HG02759 (cell line): Measurements from ENCODE around the gene KANK2.

Source experiments
- ATAC-seq: cut with Tn5 transposase; IDR thresholded peaks from one replicate; pipeline ENCODE4 v1.9.1; 2021; ENCODE audit warnings: mild to moderate bottlenecking, moderate library complexity; ENCODE audit not compliant: unreplicated experiment

Gene KANK2

GRCh38 chr19:11226716-11227166 is 29.4 kb upstream of the KANK2 start:
- ATAC-seq, result no peak

- ATAC-seq, result no peak
Measured at GRCh38 chr19:11225815-11226214, 28.5 kb upstream of the KANK2 start.

GRCh38 chr19:11225172-11225571 is 27.8 kb upstream of the KANK2 start:
- no peak for ATAC-seq

- ATAC-seq, result no peak
Measured at GRCh38 chr19:11224429-11224828, 27.1 kb upstream of the KANK2 start.

- no peak for ATAC-seq
Measured at GRCh38 chr19:11223200-11223599, 25.9 kb upstream of the KANK2 start.

GRCh38 chr19:11221082-11221598 is 23.8 kb upstream of the KANK2 start:
- no peak for ATAC-seq

GRCh38 chr19:11214387-11214786 is 17.0 kb upstream of the KANK2 start:
- ATAC-seq, result no peak

- ATAC-seq, result no peak
Measured at GRCh38 chr19:11210656-11210928, 13.2 kb upstream of the KANK2 start.

- ATAC-seq, result no peak
Measured at GRCh38 chr19:11209839-11210655, 12.7 kb upstream of the KANK2 start.

GRCh38 chr19:11208561-11209471 is 11.5 kb upstream of the KANK2 start:
- no peak for ATAC-seq

- no peak for ATAC-seq
Measured at GRCh38 chr19:11205939-11206570, 8.7 kb upstream of the KANK2 start.

GRCh38 chr19:11204943-11205349 is 7.6 kb upstream of the KANK2 start:
- ATAC-seq, result no peak

GRCh38 chr19:11204076-11204602 is 6.8 kb upstream of the KANK2 start:
- no peak for ATAC-seq

GRCh38 chr19:11203194-11204075 is 6.1 kb upstream of the KANK2 start:
- ATAC-seq, result no peak

GRCh38 chr19:11202488-11203193 is 5.3 kb upstream of the KANK2 start:
- no peak for ATAC-seq

- ATAC-seq, result no peak
Measured at GRCh38 chr19:11201791-11202190, 4.4 kb upstream of the KANK2 start.

GRCh38 chr19:11200931-11201330 is 3.6 kb upstream of the KANK2 start:
- ATAC-seq, result no peak

- no peak for ATAC-seq
Measured at GRCh38 chr19:11200015-11200574, 2.8 kb upstream of the KANK2 start.

- ATAC-seq, result no peak
Measured at GRCh38 chr19:11199517-11199916, 2.2 kb upstream of the KANK2 start.
